Tibial nerve (tissue), 4 donors: ENCODE results near the gene MTHFR. TPM values are rescaled to one million over a fixed set of nuclear protein-coding genes. Genes with fewer than 3 reads are reported as not detected.

Source experiments
- DNase-seq, 2 donors: peaks; one replicate each; pipeline ENCODE4 v3.0.0-alpha.2; 2019; ENCODE audit warnings: low spot score in 2 of 2
- H3K27ac ChIP-seq, 4 donors: fragments of 200-600 bp; sonication (generic) in 3 of 4; one replicate each; pipeline ENCODE4 v1.5.1; 2017 to 2019; ENCODE audit warnings: mild to moderate bottlenecking in 1 of 4
- H3K27me3 ChIP-seq, 2 donors: fragments of 200-600 bp; sonication (generic) in 1 of 2; one replicate each; pipeline versions ENCODE4 v1.5.1 to v1.6.0; 2017 to 2019
- H3K36me3 ChIP-seq, 3 donors: fragments of 200-600 bp; sonication (generic); one replicate each; pipeline ENCODE4 v1.5.1; 2018 to 2019
- H3K4me1 ChIP-seq, 4 donors: fragments of 200-600 bp; sonication (generic) in 3 of 4; one replicate each; pipeline ENCODE4 v1.5.1; 2017 to 2019
- H3K4me3 ChIP-seq, 4 donors: fragments of 200-600 bp; sonication (generic) in 3 of 4; one replicate each; pipeline ENCODE4 v1.5.1; 2017 to 2019; ENCODE audit warnings: mild to moderate bottlenecking in 1 of 4, moderate library complexity in 1 of 4
- H3K9me3 ChIP-seq, 4 donors: fragments of 200-600 bp; sonication (generic) in 3 of 4; one replicate each; pipeline ENCODE4 v1.5.1; 2017 to 2019
- CTCF ChIP-seq, 5 experiments: fragments of 200-600 bp in 3 of 5; fragments of 450-650 bp in 2 of 5; sonication (generic) in 3 of 5; IDR thresholded peaks; one replicate each; pipeline ENCODE4 v1.5.1; 2016 to 2019; ENCODE audit warnings: antibody characterized with exemption in 5 of 5, mild to moderate bottlenecking in 3 of 5, moderate library complexity in 2 of 5
- EP300 ChIP-seq, 2 donors: sonication (generic); formaldehyde crosslinking; IDR thresholded peaks; one replicate each; pipeline ENCODE4 v1.6.1; 2017; ENCODE audit warnings: antibody characterized with exemption in 2 of 2, mild to moderate bottlenecking in 1 of 2
- POLR2A ChIP-seq, 2 donors: fragments of 450-650 bp; IDR thresholded peaks; one replicate each; pipeline ENCODE4 v1.6.1; 2017; ENCODE audit warnings: antibody characterized with exemption in 2 of 2, mild to moderate bottlenecking in 2 of 2, moderate library complexity in 2 of 2
- WGBS, 2 donors: methylation state at CpG; one replicate each; pipeline ENCODE4 v1.1.5; 2018; 5-methylcytosine and 5-hydroxymethylcytosine counted together
- total RNA-seq, 4 donors: library from RNA; depleted of rRNA; stranded (reverse); fragments of >200 nt; gene quantifications; one replicate each; pipeline ENCODE4 v1.1.0, GENCODE V29; 2016

The MTHFR gene
- total RNA-seq, 4 donors from 2014 or later = 61.2 to 93.9 (median 69.9) TPM

GRCh38 chr1:11746795-11747487 lies 58.8 kb downstream of the MTHFR start:
- no peak for TF ChIP-seq POLR2A (IDR thresholded peaks at IDR 0.05)
- no peak for TF ChIP-seq EP300 (IDR thresholded peaks at IDR 0.05)
- TF ChIP-seq CTCF (IDR thresholded peaks at IDR 0.05) = no peak
- Histone ChIP-seq H3K36me3 (peaks cover 0 to 80% (median 8%) of the 10 kb centered on the region in 3 donors), H3K4me1 (peaks cover 0 to 3% (median 0%) of the 10 kb centered on the region in 4 donors), H3K9me3 (no peaks in the 10 kb centered on the region), H3K4me3 (no peak overlapping the region), H3K27ac (no peak overlapping the region), H3K27me3 (no peaks in the 10 kb centered on the region)
- WGBS, 2 donors = 73 to 75% methylated on average over 20 of the region's 20 CpGs
- no peak for DNase-seq

- Histone ChIP-seq H3K4me1 (peaks cover 0 to 10% (median 0%) of the 10 kb centered on the region in 4 donors), H3K27ac (no peak overlapping the region), H3K4me3 (no peak overlapping the region), H3K36me3 (peaks cover 0 to 71% (median 8%) of the 10 kb centered on the region in 3 donors), H3K27me3 (no peaks in the 10 kb centered on the region), H3K9me3 (no peaks in the 10 kb centered on the region)
- 88 to 90% methylated on average over 6 of the region's 6 CpGs for WGBS, 2 donors
- TF ChIP-seq CTCF (IDR thresholded peaks at IDR 0.05) (no peak), EP300 (IDR thresholded peaks at IDR 0.05) (no peak), POLR2A (IDR thresholded peaks at IDR 0.05) (no peak)
- no peak for DNase-seq
Measured at GRCh38 chr1:11746092-11746491, 59.7 kb downstream of the MTHFR start.

GRCh38 chr1:11744287-11744686 lies 61.5 kb downstream of the MTHFR start:
- TF ChIP-seq EP300 (IDR thresholded peaks at IDR 0.05) = no peak
- TF ChIP-seq POLR2A (IDR thresholded peaks at IDR 0.05) = no peak
- no peak for TF ChIP-seq CTCF (IDR thresholded peaks at IDR 0.05)
- Histone ChIP-seq H3K9me3 (no peaks in the 10 kb centered on the region), H3K27ac (no peak overlapping the region), H3K36me3 (peaks cover 0 to 53% (median 8%) of the 10 kb centered on the region in 3 donors), H3K4me1 (peaks cover 0 to 24% (median 0%) of the 10 kb centered on the region in 4 donors), H3K4me3 (no peak overlapping the region), H3K27me3 (no peaks in the 10 kb centered on the region)
- 77 to 78% methylated on average over 9 of the region's 9 CpGs for WGBS, 2 donors
- no peak for DNase-seq

GRCh38 chr1:11741919-11742558 lies 63.7 kb downstream of the MTHFR start:
- TF ChIP-seq CTCF (IDR thresholded peaks at IDR 0.05) (no peak), POLR2A (IDR thresholded peaks at IDR 0.05) (no peak)
- H3K27me3 ChIP-seq = no peaks in the 10 kb centered on the region
- H3K4me3 ChIP-seq = no peak overlapping the region
- no peak for DNase-seq
- H3K27ac ChIP-seq = no peak overlapping the region
- no peaks in the 10 kb centered on the region for H3K9me3 ChIP-seq
- peaks cover 0 to 46% (median 10%) of the 10 kb centered on the region in 4 donors for H3K4me1 ChIP-seq
- 80 to 85% methylated on average over 5 of the region's 5 CpGs for WGBS, 2 donors
- peaks cover 0 to 31% (median 0%) of the 10 kb centered on the region in 3 donors for H3K36me3 ChIP-seq

- no peaks in the 10 kb centered on the region for H3K27me3 ChIP-seq
- H3K36me3 ChIP-seq = peaks cover 0 to 25% (median 0%) of the 10 kb centered on the region in 3 donors
- H3K9me3 ChIP-seq = no peaks in the 10 kb centered on the region
- peaks cover 0 to 52% (median 14%) of the 10 kb centered on the region in 4 donors for H3K4me1 ChIP-seq
- DNase-seq = no peak
- WGBS, 2 donors = 85 to 89% methylated on average over 4 of the region's 4 CpGs
- no peak overlapping the region for H3K27ac ChIP-seq
- H3K4me3 ChIP-seq = no peak overlapping the region
- TF ChIP-seq CTCF (IDR thresholded peaks at IDR 0.05) = no peak
- TF ChIP-seq EP300 (IDR thresholded peaks at IDR 0.05) = no peak
- TF ChIP-seq POLR2A (IDR thresholded peaks at IDR 0.05) = no peak
Measured at GRCh38 chr1:11741482-11741881, 64.3 kb downstream of the MTHFR start.
